ENCODE measurements around the gene EFEMP1.
"Not testable (repeated sequence)": the region's sequence is repeated elsewhere in the genome, so short reads cannot be mapped to it uniquely, and the experiment has no call there.

EFEMP1 gene

DNA sequence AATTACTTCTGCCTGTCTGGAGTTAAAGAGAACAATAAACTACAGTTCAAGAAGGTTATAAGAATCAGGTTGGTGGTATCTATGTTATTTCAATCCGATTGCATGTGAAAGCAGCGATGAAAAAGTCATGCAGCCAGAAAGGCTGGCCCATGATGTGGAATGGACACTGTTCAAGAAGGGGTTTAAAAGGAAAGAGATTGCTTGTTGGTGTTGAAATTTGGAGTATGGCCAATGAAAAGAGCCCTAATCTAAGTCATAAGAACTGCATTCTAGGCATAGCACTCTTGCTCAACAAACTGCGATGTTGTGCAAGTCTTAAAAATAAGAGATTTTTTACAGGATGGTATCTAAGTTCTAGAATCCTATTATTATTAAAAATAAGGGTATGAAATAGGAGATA, 61.3 kb downstream of the EFEMP1 start:
- no peak for DNase-seq

DNA sequence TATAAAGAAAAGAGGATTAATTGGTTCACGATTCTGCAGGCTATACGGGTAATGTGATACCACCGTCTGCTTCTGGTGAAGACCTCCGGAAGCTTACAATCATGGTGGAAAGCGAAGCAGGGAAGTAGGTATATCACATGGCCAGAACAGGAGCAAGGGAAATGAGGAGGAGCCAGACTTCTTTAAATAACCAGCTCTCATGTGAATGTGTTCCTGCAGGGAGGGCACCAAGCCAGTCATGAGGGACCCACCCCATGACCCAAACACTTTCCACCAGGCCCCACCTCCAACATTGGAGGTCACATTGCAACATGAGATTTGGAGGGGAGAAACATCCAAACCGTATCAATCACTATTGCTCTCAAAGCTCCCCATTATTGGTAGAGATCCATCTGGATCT, 61.8 kb downstream of the EFEMP1 start:
- no peak for DNase-seq

DNA sequence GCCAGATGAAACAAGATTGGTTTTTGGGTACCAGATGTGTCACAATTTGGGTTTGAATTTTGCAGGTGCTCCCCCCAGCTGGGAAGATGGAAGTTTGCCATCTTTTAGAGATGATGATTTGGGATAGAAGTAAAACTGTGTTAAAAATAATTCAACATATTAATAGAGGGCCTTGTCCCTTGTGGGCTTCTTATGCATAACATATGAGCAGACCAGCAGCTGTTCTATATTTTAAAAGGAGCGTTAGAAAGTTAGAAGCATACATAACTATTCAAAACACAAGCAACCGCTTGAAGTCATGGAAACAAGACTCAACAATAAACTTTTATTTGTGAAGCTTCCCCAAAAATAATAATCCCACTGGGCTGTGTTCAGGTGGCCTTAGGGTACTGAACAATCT, 62.8 kb downstream of the EFEMP1 start:
- DNase-seq = no peak

DNA sequence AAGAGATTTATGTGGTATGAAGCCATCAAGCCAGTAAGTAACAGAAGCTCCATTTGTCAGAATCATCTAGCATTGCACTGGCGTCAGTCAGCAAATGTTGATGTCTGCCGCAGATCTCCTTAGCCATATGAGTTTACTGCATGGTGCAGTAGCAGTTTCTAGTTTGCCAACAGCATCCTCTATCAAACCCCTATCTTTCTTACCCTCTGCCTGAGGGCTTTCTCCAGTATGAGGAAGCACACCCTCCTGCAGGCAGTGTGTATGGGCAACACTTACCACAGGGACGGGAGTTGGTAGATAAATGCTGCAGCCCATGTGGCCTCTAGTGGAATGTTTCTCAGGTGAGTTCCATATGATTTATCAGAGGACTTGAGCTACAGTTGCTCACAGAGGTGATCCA, 63.7 kb downstream of the EFEMP1 start:
- no peak for DNase-seq

DNA sequence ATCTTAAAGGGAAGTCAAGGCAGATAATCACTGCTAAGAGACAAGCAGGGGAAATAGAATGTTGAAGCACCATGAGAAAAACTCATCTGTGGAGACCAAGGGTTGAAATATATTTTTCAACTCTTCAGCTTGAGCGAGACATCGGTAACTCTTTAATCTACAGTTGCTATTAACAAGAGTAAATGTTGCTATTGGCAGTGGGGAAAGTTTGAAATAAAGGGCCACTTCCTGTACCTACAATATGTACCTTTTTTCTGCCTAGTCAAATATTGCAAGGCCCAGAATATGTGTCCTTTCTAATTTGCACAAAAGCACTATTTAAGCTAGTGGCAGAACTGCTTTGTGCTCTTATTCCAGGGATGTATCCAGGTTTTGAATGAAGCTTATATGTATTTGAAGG, 65.8 kb downstream of the EFEMP1 start:
- DNase-seq = no peak

DNA sequence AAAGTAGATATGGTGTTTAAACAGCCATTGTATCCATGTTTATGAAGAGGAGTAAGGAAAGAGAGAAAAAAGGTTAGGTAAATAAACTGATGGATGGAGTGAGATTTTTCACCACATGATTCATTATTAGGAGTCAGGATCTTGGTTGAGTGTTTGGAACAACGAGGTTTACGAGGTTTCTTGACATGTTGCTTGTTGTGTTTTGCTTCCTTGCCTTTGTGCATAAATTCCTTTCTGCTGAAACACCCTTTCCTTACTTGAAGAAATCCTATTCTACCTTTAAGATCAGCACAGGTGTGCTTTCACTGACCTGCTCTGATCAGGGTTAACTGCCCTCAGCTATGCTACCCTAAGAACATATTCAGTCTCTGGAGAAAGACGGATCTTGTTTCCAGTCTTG, 66.6 kb downstream of the EFEMP1 start:
- no peak for DNase-seq

DNA sequence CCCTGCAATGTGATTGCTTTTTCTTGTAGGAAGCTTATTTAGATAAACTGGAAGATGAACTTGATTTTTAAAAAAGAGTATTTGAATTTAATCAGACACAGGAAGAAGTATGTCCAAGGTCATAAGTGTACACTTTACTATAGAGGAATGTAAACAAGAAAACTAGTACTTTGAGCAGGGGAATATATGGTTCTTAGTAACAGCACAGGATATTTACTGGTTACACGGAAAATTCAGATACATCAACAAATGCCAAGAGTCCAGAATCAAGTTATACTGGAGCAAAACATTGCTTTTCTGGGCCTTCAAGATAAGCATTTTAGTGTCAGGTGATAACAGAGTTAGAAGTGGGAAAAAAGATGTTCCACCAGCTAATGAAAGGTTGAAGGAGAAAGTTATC, 75.5 kb downstream of the EFEMP1 start:
- DNase-seq = no peak

DNA sequence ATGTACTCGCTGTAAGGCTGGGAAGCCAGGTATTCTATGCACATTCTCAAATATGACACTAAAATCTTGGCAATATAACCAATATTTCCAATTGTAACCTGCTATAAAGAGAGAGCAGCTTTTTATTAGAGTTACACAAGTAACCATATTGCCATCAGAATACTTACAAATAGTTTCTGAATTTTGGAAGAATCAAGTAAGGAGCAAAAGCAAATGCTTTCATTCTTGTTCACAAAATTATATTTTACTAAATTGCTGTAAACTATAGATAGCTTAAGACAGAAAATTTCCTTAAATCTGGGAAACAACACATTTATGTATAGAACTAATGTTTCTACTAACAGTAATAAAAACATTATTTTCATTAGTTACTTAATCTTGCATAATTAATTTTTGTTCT, 77.2 kb downstream of the EFEMP1 start:
- no peak for DNase-seq

DNA sequence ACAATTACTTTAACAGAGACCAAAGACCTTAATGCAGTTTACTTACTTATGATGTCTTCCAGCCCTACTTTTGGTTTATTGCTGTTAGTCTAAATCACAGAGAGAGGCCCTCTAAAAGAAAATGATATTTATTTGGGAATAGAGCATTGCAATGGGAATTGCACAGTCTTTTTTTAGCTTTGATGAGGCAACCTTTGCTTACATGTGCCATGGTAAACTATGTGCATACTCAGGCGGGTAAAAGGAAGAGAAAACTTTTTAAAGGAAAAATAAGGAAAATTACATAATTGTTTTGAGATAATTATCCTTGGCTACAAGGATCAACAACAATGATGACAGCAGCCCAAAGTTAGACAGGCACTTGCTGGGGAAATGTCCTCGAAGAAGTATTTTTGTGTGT, 78.6 kb downstream of the EFEMP1 start:
- DNase-seq = no peak

DNA sequence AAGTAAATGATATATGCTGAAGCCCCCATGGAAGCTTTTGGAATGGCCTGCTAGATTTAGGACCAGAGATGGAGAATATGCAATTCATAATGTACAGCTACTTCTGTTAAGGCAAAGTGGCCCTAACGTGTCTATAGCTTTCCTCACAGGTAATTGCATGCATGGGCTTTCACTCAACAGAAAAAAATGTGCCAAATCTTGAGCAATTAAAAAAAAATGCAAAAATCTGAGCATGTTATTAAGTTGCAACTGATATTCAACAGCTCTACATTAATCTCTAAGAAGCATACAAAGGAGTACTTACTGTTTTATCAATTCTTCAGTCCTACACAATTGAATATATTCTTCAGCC, 79.6 kb downstream of the EFEMP1 start:
- no peak for DNase-seq

DNA sequence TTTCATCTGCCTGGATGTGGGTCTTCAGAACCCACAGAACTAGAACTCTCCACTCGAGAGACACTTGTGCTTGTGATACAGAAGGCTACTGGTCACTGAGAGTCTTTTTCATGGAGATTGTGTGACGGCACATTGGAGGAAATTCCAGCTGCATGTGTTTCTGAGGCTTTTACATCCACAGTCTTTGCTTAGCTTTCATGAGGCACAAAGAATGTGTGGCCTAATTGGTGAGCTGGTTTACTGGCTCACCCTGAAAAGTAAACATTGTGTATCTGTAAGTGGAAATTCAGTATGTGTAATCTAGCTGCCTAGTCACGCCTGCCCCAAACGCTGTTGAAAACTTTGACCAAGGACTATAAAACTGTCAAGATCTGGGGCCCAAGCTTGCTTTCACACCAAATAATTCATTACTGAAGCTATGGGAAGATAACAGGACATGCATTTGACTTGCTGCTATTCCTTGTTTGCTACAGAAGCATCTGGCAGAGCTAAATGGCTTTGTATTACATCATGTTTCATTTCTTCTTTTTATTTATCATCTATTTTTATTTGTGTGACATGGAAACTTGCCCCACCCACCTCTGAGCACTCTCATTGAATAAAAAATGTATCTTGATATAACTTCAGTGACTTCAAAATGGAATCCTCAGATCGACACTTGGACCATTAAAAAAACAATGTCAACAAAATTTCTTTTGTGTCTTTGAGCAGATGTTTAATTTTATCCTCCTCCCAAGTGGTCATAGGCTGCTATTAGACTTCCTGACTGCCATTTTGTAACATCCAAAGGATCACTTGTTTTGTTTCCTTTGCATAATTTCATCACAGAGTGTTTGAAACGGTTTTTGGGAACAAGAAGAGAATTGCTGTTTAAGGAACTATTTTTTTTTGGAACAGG, 80.2 kb downstream of the EFEMP1 start:
- DNase-seq = no peak

DNA sequence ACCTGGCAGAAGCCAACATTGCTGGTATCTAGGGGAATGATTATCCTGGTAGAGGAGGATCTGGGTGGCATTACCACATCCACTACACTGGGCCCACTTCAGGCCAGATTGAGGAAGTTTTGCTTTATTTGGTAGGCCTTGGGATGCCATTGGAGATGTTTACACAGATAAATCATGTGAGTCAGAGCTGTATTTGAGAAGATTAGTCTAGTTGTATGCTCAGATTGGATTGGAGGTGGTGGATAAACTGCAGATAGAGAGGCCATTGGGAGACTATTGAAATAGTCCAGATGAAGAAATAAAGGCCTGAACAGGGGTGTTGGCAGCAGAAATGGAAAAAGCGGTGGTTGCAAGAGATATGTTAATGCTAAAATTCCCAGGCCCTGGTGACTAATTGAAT, 81.5 kb downstream of the EFEMP1 start:
- DNase-seq = no peak

DNA sequence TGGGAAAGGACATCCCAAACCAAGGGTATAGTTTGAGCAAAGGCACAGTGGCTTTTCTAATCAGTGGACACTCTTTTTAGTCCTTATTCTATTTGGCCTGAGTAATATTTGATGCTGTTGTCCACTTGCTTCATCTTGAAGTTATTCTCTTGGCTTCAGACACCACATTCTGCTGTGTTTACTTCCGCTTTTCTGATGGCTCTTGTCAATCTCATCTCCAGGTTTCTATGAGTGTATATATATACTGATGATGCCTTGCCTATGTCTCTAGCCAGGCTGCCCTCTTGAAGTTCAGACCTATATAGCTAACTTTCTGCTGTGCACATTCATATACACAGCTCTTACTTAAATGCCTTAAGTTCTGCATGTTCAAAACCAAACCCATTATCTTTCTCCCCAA, 83.1 kb downstream of the EFEMP1 start:
- DNase-seq = no peak

DNA sequence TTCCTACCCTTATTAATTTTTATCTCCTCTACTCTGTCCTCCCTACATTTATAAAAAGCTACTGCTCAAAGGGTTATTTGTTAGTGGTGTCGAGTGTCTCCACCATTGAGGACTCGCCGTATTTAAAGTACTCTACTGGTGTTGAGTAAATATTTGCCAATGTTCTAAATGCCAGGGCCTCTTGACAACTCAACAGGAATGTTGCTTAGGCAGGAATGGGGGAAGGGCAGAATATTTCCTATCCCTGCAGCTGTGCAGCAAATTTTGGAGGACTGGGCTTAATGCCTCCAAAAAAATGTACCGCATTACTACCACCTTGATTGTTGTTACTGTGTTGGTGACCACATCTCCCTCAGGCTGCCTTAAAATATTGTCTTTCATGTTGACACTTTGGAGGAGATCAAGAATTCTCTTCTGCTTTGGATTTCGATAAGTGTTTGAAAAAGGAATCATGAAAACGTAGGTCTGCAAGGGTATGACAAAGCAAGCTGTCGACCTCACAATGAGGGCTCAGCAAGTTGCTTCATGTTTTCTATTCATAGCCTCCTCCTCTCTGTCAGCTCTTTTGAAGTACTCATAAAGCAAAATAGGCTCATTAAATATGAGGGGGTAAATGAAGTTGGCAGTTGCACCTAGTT, 84.3 kb downstream of the EFEMP1 start:
- no peak for DNase-seq

DNA sequence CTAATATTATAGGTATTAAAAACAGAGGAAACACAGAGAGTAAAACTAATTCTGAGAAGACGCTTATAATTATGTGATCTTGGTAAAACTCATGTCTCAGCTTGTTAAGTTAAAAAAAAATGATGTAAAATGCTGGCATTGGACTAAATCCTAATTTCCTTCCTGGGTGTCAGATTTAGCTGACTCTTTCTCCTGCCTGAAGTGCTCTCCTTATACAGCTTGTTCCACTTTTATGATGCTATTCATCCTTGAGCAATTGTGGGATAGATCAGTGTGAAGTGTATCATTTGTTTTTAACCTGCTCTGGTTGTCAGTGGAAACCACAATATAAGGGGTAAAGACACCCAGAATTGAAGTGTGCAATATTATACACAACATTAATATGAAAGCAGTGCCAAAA, 84.9 kb downstream of the EFEMP1 start:
- no peak for DNase-seq

DNA sequence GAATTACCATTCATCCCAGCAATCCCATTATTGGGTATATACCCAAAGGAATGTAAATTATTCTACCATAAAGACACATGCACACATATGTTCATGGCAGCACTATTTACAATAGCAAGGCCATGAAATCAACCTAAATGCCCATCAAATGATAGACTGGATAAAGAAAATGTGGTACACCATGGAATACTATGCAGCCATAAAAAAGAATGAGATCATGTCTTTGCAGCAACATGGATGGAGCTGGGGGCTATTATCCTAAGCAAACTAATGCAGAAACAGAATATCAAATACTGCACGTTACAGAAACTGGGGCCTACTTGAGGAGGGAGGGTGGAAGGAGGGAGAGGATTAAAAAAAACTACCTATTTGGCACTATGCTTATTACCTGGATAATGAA, 85.5 kb downstream of the EFEMP1 start:
- not testable (repeated sequence) for DNase-seq

DNA sequence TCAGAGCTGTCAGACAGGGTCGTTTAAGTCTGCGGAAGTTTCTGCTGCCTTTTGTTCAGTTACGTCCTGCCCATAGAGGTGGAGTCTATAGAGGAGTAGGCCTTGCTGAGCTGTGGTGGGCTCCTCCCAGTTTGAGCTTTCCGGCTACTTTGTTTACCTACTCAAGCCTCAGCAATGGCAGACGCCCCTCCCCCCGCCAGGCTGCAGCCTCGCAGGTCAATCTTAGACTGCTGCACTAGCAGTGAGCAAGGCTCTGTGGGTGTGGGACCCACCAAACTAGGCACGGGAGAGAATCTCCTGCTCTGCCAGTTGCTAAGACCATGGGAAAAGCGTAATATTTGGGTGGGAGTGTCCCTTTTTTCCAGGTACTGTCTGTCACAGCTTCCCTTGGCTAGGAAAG, 86.5 kb downstream of the EFEMP1 start:
- DNase-seq = no peak

DNA sequence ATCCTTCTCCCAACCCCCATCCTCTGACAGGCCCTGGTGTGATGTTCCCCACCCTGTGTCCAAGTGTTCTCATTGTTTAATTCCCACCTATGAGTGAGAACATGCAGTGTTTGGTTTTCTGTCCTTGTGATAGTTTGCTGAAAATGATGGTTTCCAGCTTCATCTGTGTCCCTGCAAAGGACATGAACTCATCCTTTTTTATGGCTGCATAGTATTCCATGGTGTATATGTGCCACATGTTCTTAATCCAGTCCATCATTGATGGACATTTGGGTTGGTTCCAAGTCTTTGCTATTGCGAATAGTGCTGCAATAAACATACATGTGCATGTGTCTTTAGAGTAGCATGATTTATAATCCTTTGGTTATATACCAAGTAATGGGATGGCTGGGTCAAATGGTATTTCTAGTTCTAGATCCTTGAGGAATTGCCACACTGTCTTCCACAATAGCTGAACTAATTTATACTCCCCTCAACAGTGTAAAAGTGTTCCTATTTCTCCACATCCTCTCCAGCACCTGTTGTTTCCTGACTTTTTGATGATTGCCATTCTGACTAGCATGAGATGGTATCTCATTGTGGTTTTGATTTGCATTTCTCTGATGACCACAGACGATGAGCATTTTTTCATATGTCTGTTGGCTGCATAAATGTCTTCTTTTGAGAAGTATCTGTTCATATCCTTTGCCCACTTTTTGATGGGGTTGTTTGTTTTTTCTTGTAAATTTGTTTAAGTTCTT, 91.7 kb downstream of the EFEMP1 start:
- not testable (repeated sequence) for DNase-seq

DNA sequence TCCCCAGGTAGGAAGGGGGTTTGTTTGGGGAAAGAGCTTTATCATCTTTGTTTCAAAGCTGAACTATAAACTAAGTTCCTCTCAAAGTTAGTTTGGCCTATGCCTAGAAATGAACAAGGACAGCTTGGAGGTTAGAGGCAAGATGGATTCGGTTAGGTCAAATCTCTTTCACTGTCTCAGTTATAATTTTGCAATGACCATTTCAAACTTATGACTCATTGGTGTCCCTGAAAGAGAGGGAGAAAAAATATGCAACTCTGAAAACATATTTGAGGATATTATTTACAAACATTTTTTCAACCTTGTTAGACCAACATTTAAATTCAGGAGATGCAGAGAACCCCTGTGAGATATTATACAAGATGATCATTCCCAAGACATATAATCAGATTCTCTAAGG, 95.7 kb downstream of the EFEMP1 start:
- no peak for DNase-seq

DNA sequence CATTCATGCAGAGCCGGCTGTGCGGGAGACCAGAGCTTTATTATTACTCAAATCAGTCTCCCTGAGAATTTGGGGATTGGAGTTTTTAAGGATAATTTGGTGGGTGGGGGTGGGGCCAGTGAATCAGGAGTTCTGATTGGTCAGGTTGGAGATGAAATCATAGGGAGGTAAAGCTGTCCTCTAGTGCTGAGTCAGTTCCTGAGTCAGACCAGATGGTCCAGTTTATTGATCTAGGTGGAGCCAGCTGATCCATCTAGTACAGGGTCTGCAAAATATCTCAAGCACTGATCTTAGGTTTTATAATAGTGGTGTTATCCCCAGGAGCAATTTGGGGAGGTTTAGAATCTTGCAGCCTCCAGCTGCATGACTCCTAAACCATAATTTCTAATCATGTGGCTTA, 96.2 kb downstream of the EFEMP1 start:
- not testable (repeated sequence) for DNase-seq

DNA sequence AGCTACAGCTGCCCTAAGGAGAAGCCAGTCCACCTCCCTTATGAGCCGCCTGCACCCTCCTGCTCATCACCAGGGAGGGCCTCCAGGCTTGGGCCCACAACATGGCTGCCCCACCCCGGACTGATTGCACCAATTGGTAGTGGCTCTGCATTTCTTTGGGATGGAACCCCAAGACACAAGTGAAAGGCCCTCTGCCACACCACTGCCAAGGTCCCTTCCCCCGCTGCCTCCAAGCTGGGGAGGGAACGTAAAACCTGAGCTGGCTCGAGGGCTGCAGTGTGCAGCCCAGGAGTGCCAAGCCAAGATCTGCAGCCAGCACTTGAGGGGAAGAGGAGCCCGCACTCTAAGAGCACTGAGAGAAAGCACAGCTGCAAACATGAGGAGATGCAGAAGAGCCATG, 97.3 kb downstream of the EFEMP1 start:
- no peak for DNase-seq

DNA sequence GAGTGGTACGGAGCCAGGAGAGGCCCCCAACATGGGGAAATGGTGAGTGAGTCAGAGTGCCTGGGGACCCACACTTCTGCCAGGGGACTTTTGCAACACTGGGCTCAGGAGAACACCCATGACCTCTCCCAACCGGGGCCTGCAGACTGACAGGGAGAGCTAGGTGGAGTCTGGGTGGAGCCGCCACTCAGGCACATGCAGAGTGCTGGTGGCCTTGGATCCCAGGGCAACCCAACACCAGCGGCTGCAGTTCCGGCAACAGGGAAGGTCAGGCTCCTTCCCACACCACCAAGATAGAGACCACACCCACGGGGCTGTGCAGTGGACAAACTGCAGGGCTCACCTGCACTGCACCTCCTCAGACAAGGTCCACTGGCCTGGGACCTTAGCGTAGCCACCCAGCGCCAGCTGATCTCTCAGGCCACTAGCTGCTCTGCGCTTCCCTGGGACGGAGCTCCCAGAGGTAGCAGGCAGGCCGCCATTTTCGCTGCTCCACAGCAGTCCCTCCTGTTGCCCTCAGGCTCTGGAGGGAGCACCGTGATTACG, 99.0 kb downstream of the EFEMP1 start:
- no peak for DNase-seq

All from NCI-H2227 treated with DMSO at 0.1 percent for 48 hours (cell line).